HepG2 (cell line): ENCODE data around the gene TOP2A. TPM values are rescaled to one million over a fixed set of nuclear protein-coding genes. Genes with fewer than 3 reads are reported as not detected.

Experiments
- AHR ChIP-seq: IDR thresholded peaks from 2 replicates; pipeline ENCODE4 v1.6.1; 2018; ENCODE audit warnings: missing genetic modification reagents, missing compliant biosample characterization
- ATAD3A ChIP-seq: sonication (generic); formaldehyde crosslinking; IDR thresholded peaks from 2 replicates; pipeline ENCODE4 v1.4.0; 2020; ENCODE audit warnings: missing genetic modification reagents
- ATF7-NPFF ChIP-seq: sonication (generic); formaldehyde crosslinking; IDR thresholded peaks from 2 replicates; pipeline ENCODE4 v1.8.1; 2023; ENCODE audit warnings: mild to moderate bottlenecking, low read depth, missing genetic modification reagents, moderate library complexity
- ISL2 ChIP-seq: sonication (generic); formaldehyde crosslinking; IDR thresholded peaks from 2 replicates; pipeline ENCODE4 v1.5.0; 2020; ENCODE audit warnings: missing genetic modification reagents
- KDM3A ChIP-seq: IDR thresholded peaks from 2 replicates; pipeline ENCODE4 v1.6.1; 2018; ENCODE audit warnings: low read depth, missing compliant biosample characterization
- KMT2A ChIP-seq: sonication (generic); formaldehyde crosslinking; IDR thresholded peaks from 2 replicates; pipeline ENCODE4 v1.4.0; 2020; ENCODE audit warnings: missing genetic modification reagents
- MXI1 ChIP-seq: IDR thresholded peaks from 3 replicates; pipeline ENCODE4 v1.6.1; 2012; ENCODE audit warnings: low read depth, low read length, inconsistent platforms, borderline replicate concordance
- MYC ChIP-seq: sonication (generic); formaldehyde crosslinking; IDR thresholded peaks from 2 replicates; pipeline ENCODE4 v1.9.0; 2021; ENCODE audit warnings: missing genetic modification reagents, borderline replicate concordance
- NFYB ChIP-seq: sonication (generic); formaldehyde crosslinking; IDR thresholded peaks from 2 replicates; pipeline ENCODE4 v1.4.0; 2020; ENCODE audit warnings: missing genetic modification reagents
- ONECUT2 ChIP-seq: sonication (generic); formaldehyde crosslinking; IDR thresholded peaks from 2 replicates; pipeline ENCODE4 v1.4.0; 2020; ENCODE audit warnings: missing genetic modification reagents
- PAWR ChIP-seq: sonication (generic); formaldehyde crosslinking; IDR thresholded peaks from 2 replicates; pipeline ENCODE4 v1.4.0; 2020; ENCODE audit warnings: missing genetic modification reagents, mild to moderate bottlenecking, borderline replicate concordance
- RFX3 ChIP-seq: IDR thresholded peaks from 2 replicates; pipeline ENCODE4 v1.6.1; 2016; ENCODE audit warnings: missing biosample characterization, missing genetic modification reagents
- SALL1 ChIP-seq: sonication (generic); formaldehyde crosslinking; IDR thresholded peaks from 2 replicates; pipeline ENCODE4 v1.8.0; 2022; ENCODE audit warnings: mild to moderate bottlenecking, missing genetic modification reagents
- SP1 ChIP-seq, 2 experiments: fragments of 450-650 bp in 1 of 2; sonication (generic) in 1 of 2; formaldehyde crosslinking in 1 of 2; IDR thresholded peaks; 2 replicates each; pipeline versions ENCODE4 v1.4.0 to v1.6.1; 2016 to 2020; ENCODE audit warnings: missing genetic modification reagents in 1 of 2
- SP4 ChIP-seq: sonication (generic); formaldehyde crosslinking; IDR thresholded peaks from 2 replicates; pipeline ENCODE4 v1.8.1; 2023; ENCODE audit warnings: mild to moderate bottlenecking, missing genetic modification reagents
- STAG1 ChIP-seq: sonication (generic); formaldehyde crosslinking; IDR thresholded peaks from 2 replicates; pipeline ENCODE4 v1.4.0; 2020; ENCODE audit warnings: missing genetic modification reagents
- TGIF2 ChIP-seq: IDR thresholded peaks from 2 replicates; pipeline ENCODE4 v1.6.1; 2016; ENCODE audit warnings: control low read depth, missing compliant biosample characterization
- ZFP37 ChIP-seq: sonication (generic); formaldehyde crosslinking; IDR thresholded peaks from 2 replicates; pipeline ENCODE4 v1.4.0; 2020; ENCODE audit warnings: missing genetic modification reagents, borderline replicate concordance
- ZNF207 ChIP-seq: fragments of 450-650 bp; IDR thresholded peaks from 2 replicates; pipeline ENCODE4 v1.6.1; 2016; ENCODE audit warnings: antibody characterized with exemption, borderline replicate concordance
- ZNF234 ChIP-seq: sonication (generic); formaldehyde crosslinking; conservative IDR thresholded peaks from 2 replicates; pipeline ENCODE4 v1.5.1; 2020; ENCODE audit warnings: mild to moderate bottlenecking, missing genetic modification reagents
- ZNF607 ChIP-seq: sonication (generic); formaldehyde crosslinking; IDR thresholded peaks from 2 replicates; pipeline ENCODE4 v1.5.1; 2020; ENCODE audit warnings: missing genetic modification reagents, mild to moderate bottlenecking, borderline replicate concordance
- polyA plus RNA-seq, 8 experiments: library from polyadenylated mRNA; depleted of rRNA in 3 of 8; stranded (reverse) in 7 of 8; unstranded in 1 of 8; fragments of >200 nt; fragmentation: Illumina TruSeq in 4 of 8; extraction: Trizol in 4 of 8; gene quantifications; 2 replicates each; pipeline versions ENCODE4 v1.2.1 to v1.2.3, GENCODE V29; 2011 to 2016; ENCODE audit warnings: low read depth in 4 of 8, missing spikeins in 1 of 8, mixed read lengths in 1 of 8; ENCODE audit not compliant: insufficient read depth in 1 of 8
- total RNA-seq, 5 experiments: library from RNA; depleted of rRNA; stranded (reverse); fragments of >200 nt; fragmentation: Illumina TruSeq; extraction: Trizol; gene quantifications; 2 replicates each; pipeline ENCODE4 v1.2.3, GENCODE V29; 2016; ENCODE audit warnings: low read depth in 1 of 5
- TF ChIP-seq, protein P1 (sequence below): sonication (generic); formaldehyde crosslinking; IDR thresholded peaks from 2 replicates; pipeline ENCODE4 v1.5.0; 2020; ENCODE audit warnings: missing genetic modification reagents, mild to moderate bottlenecking, borderline replicate concordance
- TF ChIP-seq, protein P2 (sequence below): IDR thresholded peaks from 2 replicates; pipeline ENCODE4 v1.6.1; 2012; ENCODE audit warnings: low read depth, low read length, improper control_type of control experiment
- TF ChIP-seq, protein P3 (sequence below): sonication (generic); formaldehyde crosslinking; IDR thresholded peaks from 2 replicates; pipeline ENCODE4 v1.4.0; 2020; ENCODE audit warnings: missing genetic modification reagents, mild to moderate bottlenecking, borderline replicate concordance

Gene TOP2A
- total and polyA plus RNA-seq, 2 of the 13 experiments (the other 11 are each of a cell fraction or from before 2014, with no cell fraction given), result 108 to 327 TPM

DNA sequence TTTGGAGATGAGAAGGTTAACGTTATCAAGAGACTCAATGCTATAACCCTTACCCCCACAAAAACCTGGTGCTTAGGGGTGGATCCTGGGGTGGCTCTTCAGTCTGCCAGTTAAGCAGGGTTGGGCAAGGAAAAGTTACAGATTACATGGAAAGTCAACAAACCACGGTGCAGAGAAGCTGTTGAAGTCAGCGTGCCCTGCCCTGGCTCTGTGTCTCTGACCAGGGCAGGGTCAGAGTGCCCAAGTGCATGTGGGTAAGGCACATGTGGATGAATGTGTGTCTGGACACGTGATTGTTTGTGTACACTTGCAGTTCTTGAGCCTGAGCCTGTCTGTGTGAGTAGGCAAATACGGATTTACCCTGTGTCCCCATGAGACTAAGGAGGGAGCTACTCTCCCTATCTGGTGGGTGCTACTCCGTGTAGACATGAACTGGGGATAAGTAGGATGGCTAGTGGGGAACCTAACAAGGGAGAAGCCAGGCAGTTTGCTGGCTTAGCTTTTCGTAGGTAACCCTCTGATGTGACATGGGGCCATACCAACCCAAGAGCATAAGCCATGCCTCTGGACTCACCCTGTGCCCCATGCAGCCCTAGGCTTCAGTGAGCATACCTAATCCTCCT lies 31.1 kb upstream of the TOP2A start (continued):
- no peak for TF ChIP-seq ZNF234 (CRISPR knock-in tag)
- peak; percentile 86; the same call in 1 of the 2 replicates for TF ChIP-seq AHR (CRISPR knock-in tag)
- no peak for TF ChIP-seq SP1 (IDR thresholded peaks at IDR 0.05)
- peak; percentile 53; the same call in 1 of the 2 replicates for TF ChIP-seq SP1 (CRISPR knock-in tag; IDR thresholded peaks at IDR 0.05)
- TF ChIP-seq TGIF2 (CRISPR knock-in tag), result peak; percentile 97
- no peak for TF ChIP-seq STAG1 (CRISPR knock-in tag)
- TF ChIP-seq ATF7-NPFF (CRISPR knock-in tag), result no peak
- TF ChIP-seq, protein P1, sequence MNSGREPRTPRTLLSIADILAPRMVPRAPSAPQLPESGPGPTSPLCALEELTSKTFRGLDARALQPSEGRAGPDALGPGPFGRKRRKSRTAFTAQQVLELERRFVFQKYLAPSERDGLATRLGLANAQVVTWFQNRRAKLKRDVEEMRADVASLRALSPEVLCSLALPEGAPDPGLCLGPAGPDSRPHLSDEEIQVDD, result no peak
- peak; percentile 79; the same call in 1 of the 2 replicates for TF ChIP-seq KDM3A (CRISPR knock-in tag)
- TF ChIP-seq MXI1, result peak; percentile 94; the same call in 2 of the 3 replicates
- 0 out of 2 replicates have a peak, but pooled peaks have one; percentile 58 for TF ChIP-seq SP4
- peak; percentile 70; the same call in 1 of the 2 replicates for TF ChIP-seq ZFP37 (CRISPR knock-in tag)
- TF ChIP-seq KMT2A (CRISPR knock-in tag), result peak; percentile 23; the same call in 1 of the 2 replicates
- TF ChIP-seq, protein P2, sequence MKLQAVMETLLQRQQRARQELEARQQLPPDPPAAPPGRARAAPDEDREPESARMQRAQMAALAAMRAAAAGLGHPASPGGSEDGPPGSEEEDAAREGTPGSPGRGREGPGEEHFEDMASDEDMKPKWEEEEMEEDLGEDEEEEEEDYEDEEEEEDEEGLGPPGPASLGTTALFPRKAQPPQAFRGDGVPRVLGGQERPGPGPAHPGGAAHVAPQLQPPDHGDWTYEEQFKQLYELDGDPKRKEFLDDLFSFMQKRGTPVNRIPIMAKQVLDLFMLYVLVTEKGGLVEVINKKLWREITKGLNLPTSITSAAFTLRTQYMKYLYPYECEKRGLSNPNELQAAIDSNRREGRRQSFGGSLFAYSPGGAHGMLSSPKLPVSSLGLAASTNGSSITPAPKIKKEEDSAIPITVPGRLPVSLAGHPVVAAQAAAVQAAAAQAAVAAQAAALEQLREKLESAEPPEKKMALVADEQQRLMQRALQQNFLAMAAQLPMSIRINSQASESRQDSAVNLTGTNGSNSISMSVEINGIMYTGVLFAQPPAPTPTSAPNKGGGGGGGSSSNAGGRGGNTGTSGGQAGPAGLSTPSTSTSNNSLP, result no peak
- TF ChIP-seq, protein P3, sequence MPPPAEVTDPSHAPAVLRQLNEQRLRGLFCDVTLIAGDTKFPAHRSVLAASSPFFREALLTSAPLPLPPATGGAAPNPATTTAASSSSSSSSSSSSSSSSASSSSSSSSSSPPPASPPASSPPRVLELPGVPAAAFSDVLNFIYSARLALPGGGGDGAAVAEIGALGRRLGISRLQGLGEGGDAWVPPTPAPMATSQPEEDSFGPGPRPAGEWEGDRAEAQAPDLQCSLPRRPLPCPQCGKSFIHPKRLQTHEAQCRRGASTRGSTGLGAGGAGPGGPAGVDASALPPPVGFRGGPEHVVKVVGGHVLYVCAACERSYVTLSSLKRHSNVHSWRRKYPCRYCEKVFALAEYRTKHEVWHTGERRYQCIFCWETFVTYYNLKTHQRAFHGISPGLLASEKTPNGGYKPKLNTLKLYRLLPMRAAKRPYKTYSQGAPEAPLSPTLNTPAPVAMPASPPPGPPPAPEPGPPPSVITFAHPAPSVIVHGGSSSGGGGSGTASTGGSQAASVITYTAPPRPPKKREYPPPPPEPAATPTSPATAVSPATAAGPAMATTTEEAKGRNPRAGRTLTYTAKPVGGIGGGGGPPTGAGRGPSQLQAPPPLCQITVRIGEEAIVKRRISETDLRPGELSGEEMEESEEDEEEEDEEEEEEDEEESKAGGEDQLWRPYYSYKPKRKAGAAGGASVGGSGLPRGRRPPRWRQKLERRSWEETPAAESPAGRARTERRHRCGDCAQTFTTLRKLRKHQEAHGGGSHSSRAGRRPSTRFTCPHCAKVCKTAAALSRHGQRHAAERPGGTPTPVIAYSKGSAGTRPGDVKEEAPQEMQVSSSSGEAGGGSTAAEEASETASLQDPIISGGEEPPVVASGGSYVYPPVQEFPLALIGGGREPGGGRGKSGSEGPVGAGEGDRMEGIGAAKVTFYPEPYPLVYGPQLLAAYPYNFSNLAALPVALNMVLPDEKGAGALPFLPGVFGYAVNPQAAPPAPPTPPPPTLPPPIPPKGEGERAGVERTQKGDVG (CRISPR knock-in tag), result no peak
- no peak for TF ChIP-seq RFX3
- no peak for TF ChIP-seq ATAD3A (CRISPR knock-in tag)
- peak; percentile 96 for TF ChIP-seq MYC (CRISPR knock-in tag)
- TF ChIP-seq ZNF607, result no peak
- no peak for TF ChIP-seq ZNF207
- TF ChIP-seq ISL2, result peak; percentile 68; the same call in 1 of the 2 replicates
- TF ChIP-seq NFYB (CRISPR knock-in tag), result no peak; the same call in 1 of the 2 replicates
- no peak for TF ChIP-seq ONECUT2
- TF ChIP-seq SALL1, result peak; percentile 95
- no peak for TF ChIP-seq PAWR (CRISPR knock-in tag)
